WTC11 (cell line): ENCODE results near the gene MLPH. TPM values are rescaled to one million over a fixed set of nuclear protein-coding genes. Genes with fewer than 3 reads are reported as not detected.

Source experiments
- ATAC-seq: fragments of 200-7000 bp; cut with Tn5 transposase; 2 replicates; pipeline ENCODE4 v1.10.0; 2021; ENCODE audit warnings: mild to moderate bottlenecking, moderate library complexity
- CTCF ChIA-PET: fragments of 300-600 bp; sonication (Branson Sonifier 250); formaldehyde crosslinking; loops from one replicate; lab custom pipeline; 2021; ENCODE audit warnings: antibody characterized with exemption; lab: Charles Lee
- POLR2A ChIA-PET: fragments of 350-600 bp; sonication (Branson Sonifier 250); formaldehyde crosslinking; loops from one replicate; lab custom pipeline; 2021; ENCODE audit warnings: antibody characterized with exemption; lab: Charles Lee
- DNase-seq: peaks from one replicate; pipeline ENCODE4 v3.0.0; 2021; ENCODE audit warnings: low spot score
- H3K27ac Mint-ChIP-seq: 2 replicates; pipeline ENCODE4 v1.8.0; 2021; ENCODE audit warnings: mixed read lengths
- H3K27me3 Mint-ChIP-seq: 2 replicates; pipeline ENCODE4 v1.8.0; 2021; ENCODE audit warnings: low read depth, mild to moderate bottlenecking, moderate library complexity, mixed read lengths
- H3K36me3 Mint-ChIP-seq: 2 replicates; pipeline ENCODE4 v1.8.0; 2021; ENCODE audit warnings: mixed read lengths
- H3K4me1 Mint-ChIP-seq: 2 replicates; pipeline ENCODE4 v1.8.0; 2022; ENCODE audit warnings: mixed read lengths
- H3K4me3 Mint-ChIP-seq: 2 replicates; pipeline ENCODE4 v1.8.0; 2021; ENCODE audit warnings: mild to moderate bottlenecking, moderate library complexity, mixed read lengths
- H3K9me3 Mint-ChIP-seq: 2 replicates; pipeline ENCODE4 v1.8.0; 2021; ENCODE audit warnings: mixed read lengths
- CDX4 ChIP-seq: fragments of 250-450 bp; sonication (Bioruptor Pico); IDR thresholded peaks from 2 replicates; pipeline ENCODE4 v1.9.0; 2021; ENCODE audit warnings: moderate library complexity, mild to moderate bottlenecking, inconsistent platforms, borderline replicate concordance
- E2F1 ChIP-seq: sonication (generic); formaldehyde crosslinking; IDR thresholded peaks from 2 replicates; pipeline ENCODE4 v1.8.0; 2022; ENCODE audit warnings: mild to moderate bottlenecking, missing genetic modification reagents
- E2F4 ChIP-seq: sonication (generic); formaldehyde crosslinking; IDR thresholded peaks from 2 replicates; pipeline ENCODE4 v1.8.1; 2022; ENCODE audit warnings: low read depth, mild to moderate bottlenecking, moderate library complexity, missing genetic modification reagents, borderline replicate concordance
- ELF4 ChIP-seq: sonication (generic); formaldehyde crosslinking; IDR thresholded peaks from 2 replicates; pipeline ENCODE4 v1.8.1; 2022; ENCODE audit warnings: low read depth, mild to moderate bottlenecking, moderate library complexity, missing genetic modification reagents
- EMX1 ChIP-seq: fragments of 250-450 bp; sonication (Bioruptor Pico); IDR thresholded peaks from 2 replicates; pipeline ENCODE4 v1.8.0; 2021; ENCODE audit warnings: mild to moderate bottlenecking
- ESRRA ChIP-seq: sonication (generic); formaldehyde crosslinking; IDR thresholded peaks from 2 replicates; pipeline ENCODE4 v1.8.1; 2022; ENCODE audit warnings: mild to moderate bottlenecking, missing genetic modification reagents, borderline replicate concordance
- HMGA2 ChIP-seq: fragments of 250-450 bp; sonication (Bioruptor Pico); IDR thresholded peaks from 2 replicates; pipeline ENCODE4 v1.4.0; 2021; ENCODE audit warnings: mild to moderate bottlenecking, moderate library complexity
- IRF1 ChIP-seq: sonication (generic); formaldehyde crosslinking; IDR thresholded peaks from 2 replicates; pipeline ENCODE4 v1.8.0; 2023; ENCODE audit warnings: missing genetic modification reagents
- IRF2 ChIP-seq: sonication (generic); formaldehyde crosslinking; IDR thresholded peaks from 2 replicates; pipeline ENCODE4 v1.8.0; 2022; ENCODE audit warnings: low read depth, missing genetic modification reagents, borderline replicate concordance
- NR2C2 ChIP-seq: sonication (generic); formaldehyde crosslinking; IDR thresholded peaks from 2 replicates; pipeline ENCODE4 v1.8.0; 2022; ENCODE audit warnings: mild to moderate bottlenecking, missing genetic modification reagents
- PRRX2 ChIP-seq: fragments of 250-450 bp; sonication (Bioruptor Pico); IDR thresholded peaks from 2 replicates; pipeline ENCODE4 v1.8.0; 2021; ENCODE audit warnings: mild to moderate bottlenecking
- SMAD4 ChIP-seq: sonication (generic); formaldehyde crosslinking; IDR thresholded peaks from 2 replicates; pipeline ENCODE4 v1.8.0; 2022; ENCODE audit warnings: mild to moderate bottlenecking, missing genetic modification reagents
- SP1 ChIP-seq: sonication (generic); formaldehyde crosslinking; conservative IDR thresholded peaks from 2 replicates; pipeline ENCODE4 v1.8.1; 2022; ENCODE audit warnings: missing genetic modification reagents
- TCF7 ChIP-seq: sonication (generic); formaldehyde crosslinking; IDR thresholded peaks from 2 replicates; pipeline ENCODE4 v1.8.0; 2022; ENCODE audit warnings: mild to moderate bottlenecking, low read depth, missing genetic modification reagents, moderate library complexity
- ZNF263 ChIP-seq: sonication (generic); formaldehyde crosslinking; IDR thresholded peaks from 2 replicates; pipeline ENCODE4 v1.8.1; 2022; ENCODE audit warnings: low read depth, mild to moderate bottlenecking, moderate library complexity, missing genetic modification reagents
- ZNF416 ChIP-seq: fragments of 250-450 bp; sonication (Bioruptor Pico); IDR thresholded peaks from 2 replicates; pipeline ENCODE4 v1.9.0; 2021; ENCODE audit warnings: mild to moderate bottlenecking, inconsistent platforms
- ZNF423 ChIP-seq: fragments of 250-450 bp; sonication (Bioruptor Pico); IDR thresholded peaks from 2 replicates; pipeline ENCODE4 v2.1.2; 2022; ENCODE audit warnings: mild to moderate bottlenecking, moderate library complexity
- ZNF425 ChIP-seq: fragments of 250-450 bp; sonication (Bioruptor Pico); conservative IDR thresholded peaks from 2 replicates; pipeline ENCODE4 v1.9.0; 2021; ENCODE audit warnings: mild to moderate bottlenecking
- total RNA-seq: library from RNA; stranded (reverse); gene quantifications from 3 replicates; pipeline ENCODE4 v1.2.3, GENCODE V29; 2021
- TF ChIP-seq, protein P1 (sequence below): fragments of 250-450 bp; sonication (Bioruptor Pico); IDR thresholded peaks from 2 replicates; pipeline ENCODE4 v1.8.0; 2021; ENCODE audit warnings: mild to moderate bottlenecking
- TF ChIP-seq, protein P2 (sequence below): fragments of 250-450 bp; sonication (Bioruptor Pico); IDR thresholded peaks from 2 replicates; pipeline ENCODE4 v2.1.2; 2022; ENCODE audit warnings: mild to moderate bottlenecking, moderate library complexity

Gene MLPH
- total RNA-seq, 1 experiment from 2014 or later: 10.3 TPM

- TF ChIP-seq E2F1 (CRISPR knock-in tag) (no peak), IRF1 (CRISPR knock-in tag) (no peak), TCF7 (no peak), ELF4 (CRISPR knock-in tag) (no peak), ZNF416 (CRISPR knock-in tag) (no peak), PRRX2 (CRISPR knock-in tag) (no peak), NR2C2 (CRISPR knock-in tag) (no peak), SMAD4 (CRISPR knock-in tag) (no peak), EMX1 (CRISPR knock-in tag) (no peak), HMGA2 (no peak), IRF2 (no peak), ZNF423 (CRISPR knock-in tag) (no peak), SP1 (no peak), CDX4 (CRISPR knock-in tag) (no peak), E2F4 (CRISPR knock-in tag) (no peak), ZNF425 (CRISPR knock-in tag) (no peak), ESRRA (CRISPR knock-in tag) (no peak), ZNF263 (CRISPR knock-in tag) (no peak)
- TF ChIP-seq, protein P1, sequence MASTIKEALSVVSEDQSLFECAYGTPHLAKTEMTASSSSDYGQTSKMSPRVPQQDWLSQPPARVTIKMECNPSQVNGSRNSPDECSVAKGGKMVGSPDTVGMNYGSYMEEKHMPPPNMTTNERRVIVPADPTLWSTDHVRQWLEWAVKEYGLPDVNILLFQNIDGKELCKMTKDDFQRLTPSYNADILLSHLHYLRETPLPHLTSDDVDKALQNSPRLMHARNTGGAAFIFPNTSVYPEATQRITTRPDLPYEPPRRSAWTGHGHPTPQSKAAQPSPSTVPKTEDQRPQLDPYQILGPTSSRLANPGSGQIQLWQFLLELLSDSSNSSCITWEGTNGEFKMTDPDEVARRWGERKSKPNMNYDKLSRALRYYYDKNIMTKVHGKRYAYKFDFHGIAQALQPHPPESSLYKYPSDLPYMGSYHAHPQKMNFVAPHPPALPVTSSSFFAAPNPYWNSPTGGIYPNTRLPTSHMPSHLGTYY (CRISPR knock-in tag): no peak
- TF ChIP-seq, protein P2, sequence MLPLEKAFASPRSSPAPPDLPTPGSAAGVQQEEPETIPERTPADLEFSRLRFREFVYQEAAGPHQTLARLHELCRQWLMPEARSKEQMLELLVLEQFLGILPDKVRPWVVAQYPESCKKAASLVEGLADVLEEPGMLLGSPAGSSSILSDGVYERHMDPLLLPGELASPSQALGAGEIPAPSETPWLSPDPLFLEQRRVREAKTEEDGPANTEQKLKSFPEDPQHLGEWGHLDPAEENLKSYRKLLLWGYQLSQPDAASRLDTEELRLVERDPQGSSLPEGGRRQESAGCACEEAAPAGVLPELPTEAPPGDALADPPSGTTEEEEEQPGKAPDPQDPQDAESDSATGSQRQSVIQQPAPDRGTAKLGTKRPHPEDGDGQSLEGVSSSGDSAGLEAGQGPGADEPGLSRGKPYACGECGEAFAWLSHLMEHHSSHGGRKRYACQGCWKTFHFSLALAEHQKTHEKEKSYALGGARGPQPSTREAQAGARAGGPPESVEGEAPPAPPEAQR (CRISPR knock-in tag): no peak
- peaks cover 38% of the 10 kb centered on the region for H3K36me3 Mint-ChIP-seq
- DNase-seq (no peak), ATAC-seq (no peak)
- H3K9me3 Mint-ChIP-seq: peaks cover 29% of the 10 kb centered on the region
- POLR2A ChIA-PET: no interaction called here
- H3K27me3 Mint-ChIP-seq: peaks cover 34% of the 10 kb centered on the region
- H3K4me1 Mint-ChIP-seq: peaks cover 42% of the 10 kb centered on the region
- CTCF ChIA-PET: interaction anchor here (1.3 kb wide), 2 partner anchors 17 to 20 kb away, joined by 5 read pairs; no protein-coding TSS in a partner anchor
- H3K4me3 Mint-ChIP-seq: no peak overlapping the region
- no peak overlapping the region for H3K27ac Mint-ChIP-seq
Observed at GRCh38 chr2:237492137-237492890, 5.3 kb downstream of the MLPH start.
